Measurements from ENCODE around the gene HPS5.

The HPS5 gene

GRCh38 chr11:18230859-18231258 is 91.1 kb downstream of the HPS5 start:
- DNase-seq: no peak

GRCh38 chr11:18229501-18229900 is 92.4 kb downstream of the HPS5 start:
- DNase-seq: no peak

All from cerebellar nuclear complex (tissue), 1 donor.